Left hindlimb (tissue), 1 donor: ENCODE data around the gene HIRA.
"Not testable (repeated sequence)": the region's sequence is repeated elsewhere in the genome, so short reads cannot be mapped to it uniquely, and the experiment has no call there.

ENCODE experiments used
- DNase-seq: peaks from one replicate; pipeline ENCODE4 v3.0.0-alpha.2; 2018

The HIRA gene

GRCh38 chr22:19436444-19437161 is 5.1 kb upstream of the HIRA start:
- DNase-seq, result not testable (repeated sequence)

GRCh38 chr22:19434829-19435580 is 3.5 kb upstream of the HIRA start:
- no peak for DNase-seq

GRCh38 chr22:19434401-19434800 is 2.9 kb upstream of the HIRA start:
- no peak for DNase-seq

GRCh38 chr22:19432133-19432851 is 759 bp upstream of the HIRA start, which contains the start of gene MRPL40:
TSS of gene MRPL40 (plus strand) at chr22:19432545. CDS start at chr22:19432555, 10 bp downstream.
- peak; percentile 96 for DNase-seq

DNA sequence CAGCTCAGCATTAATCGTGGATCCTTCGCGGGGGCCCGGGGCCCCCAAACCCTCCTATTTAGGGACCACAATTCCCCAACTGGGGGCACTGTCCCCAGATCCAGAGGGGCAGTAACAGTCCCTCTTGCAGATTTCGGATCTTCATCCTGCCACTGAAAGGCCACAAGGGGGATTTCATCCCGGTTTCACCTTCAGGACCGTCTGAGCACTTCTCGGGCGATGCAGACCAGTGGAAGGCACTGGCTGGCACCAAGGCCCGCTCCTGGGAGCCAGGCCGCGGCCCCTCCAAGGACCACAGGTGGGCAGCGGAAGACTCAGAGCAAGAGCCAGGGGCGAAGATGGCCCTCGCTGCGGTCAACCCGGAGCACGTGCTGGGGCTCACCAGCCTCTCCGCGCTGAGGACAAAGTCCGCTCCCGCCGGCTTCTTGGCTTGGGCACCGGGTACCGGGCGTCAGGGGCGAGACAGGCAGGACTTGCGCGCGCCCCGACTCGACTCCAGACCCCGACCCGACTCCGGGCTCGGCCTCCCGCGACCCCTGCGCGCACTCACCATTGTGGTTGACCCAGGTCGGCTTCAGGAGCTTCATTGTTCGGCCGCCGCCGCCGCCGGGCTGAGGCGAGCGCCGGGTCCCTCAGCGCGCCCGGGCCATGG is 517 bp downstream of the HIRA start:
- peak; percentile 47 for DNase-seq

DNA sequence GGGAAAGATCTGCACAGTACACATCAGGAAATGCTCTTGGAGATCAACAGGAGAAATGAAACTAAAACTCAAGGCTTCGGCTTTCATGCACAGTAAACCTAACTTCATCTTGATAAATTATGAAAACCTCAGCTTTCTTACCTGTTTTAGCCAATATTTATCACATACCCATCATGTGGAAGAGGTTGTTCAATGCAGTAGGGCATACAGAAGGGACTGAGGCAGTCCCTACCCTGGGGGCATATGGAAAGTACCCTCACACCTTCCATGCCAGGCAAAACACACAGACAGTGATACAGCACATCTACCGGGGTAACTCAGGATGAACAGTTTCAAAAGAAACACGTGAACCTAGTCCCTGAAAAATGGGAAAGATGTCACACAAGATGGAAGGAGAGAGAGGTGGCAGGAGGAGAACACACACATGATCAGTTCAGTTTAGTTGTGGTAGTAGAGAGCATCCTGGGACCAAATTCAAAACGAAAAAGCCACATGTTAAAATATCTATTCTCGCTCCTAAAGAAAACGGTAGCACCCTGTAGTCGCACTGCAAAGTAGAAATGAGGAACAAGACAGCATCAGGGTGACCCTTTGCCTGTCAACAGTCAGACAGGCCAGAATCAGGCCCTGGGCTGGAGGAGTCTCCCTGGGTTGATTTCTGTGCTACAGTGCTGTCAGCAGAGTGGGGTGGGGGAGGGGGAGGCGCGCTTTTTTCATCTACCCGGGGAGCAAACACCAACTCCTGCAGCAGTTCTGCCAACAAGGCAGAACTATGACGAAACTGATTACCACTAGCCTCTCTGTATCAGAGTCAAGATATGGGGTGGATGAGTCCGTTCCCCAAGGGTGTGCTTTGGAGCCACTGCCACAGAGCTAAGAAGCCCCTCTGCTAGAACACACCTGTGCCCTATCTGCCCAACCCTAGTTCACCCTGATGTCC is 1.3 kb downstream of the HIRA start:
- DNase-seq, result no peak

DNA sequence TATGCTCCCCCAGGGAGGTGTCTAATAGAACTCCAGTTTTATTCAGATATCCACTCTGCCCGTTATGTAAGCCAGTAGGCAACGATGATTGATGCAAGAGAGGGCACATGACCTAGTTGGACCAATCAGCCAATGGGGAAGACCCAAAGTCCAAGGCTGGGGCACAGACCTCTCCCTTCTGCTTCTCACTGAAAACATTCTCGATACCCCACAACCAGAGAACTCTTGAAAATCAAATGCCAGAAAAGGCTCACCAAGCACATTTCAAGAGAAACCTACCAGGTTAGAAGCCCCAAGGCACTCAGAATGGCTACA is 7.4 kb downstream of the HIRA start:
- DNase-seq, result no peak

DNA sequence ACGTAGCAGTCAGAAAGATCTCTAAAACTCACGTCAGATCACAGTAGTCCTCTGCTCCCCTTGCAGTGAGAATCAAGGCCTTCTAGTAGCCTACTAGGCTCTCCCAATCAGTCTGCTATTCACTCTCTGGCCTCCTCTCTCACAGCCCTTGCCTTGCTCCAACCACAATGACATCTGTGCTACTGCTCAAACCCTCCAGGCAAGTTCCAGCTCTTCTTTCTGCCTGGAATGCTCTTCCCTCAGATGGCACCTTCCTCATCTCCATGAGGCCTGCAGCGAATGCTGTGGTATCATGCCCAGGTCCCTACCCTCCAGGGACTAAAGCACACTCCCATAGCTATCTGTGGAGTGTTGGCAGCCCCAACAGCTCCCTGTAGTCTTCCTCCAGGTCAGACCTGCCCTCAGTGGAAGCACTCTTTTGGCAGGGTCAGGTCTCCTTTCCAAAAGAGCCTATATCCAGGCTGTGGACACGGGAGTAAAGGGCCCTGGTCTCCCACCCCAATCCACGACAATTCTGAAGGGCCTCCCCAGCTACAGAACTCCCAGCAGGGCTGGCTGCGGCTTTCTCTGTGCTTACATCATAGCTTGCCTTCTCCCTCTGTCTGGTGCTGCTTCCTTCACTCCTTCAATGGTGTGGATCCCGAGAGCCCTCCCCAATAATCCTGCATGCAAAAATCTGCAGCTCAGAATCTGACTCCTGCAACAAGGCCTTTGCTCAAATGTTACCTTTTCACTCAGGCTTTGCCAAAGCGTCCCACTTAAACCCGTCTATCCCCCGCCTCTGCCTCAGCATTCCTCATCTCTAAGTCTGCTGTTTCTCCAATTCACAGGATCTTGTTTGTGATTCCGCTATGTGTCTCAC is 8.9 kb downstream of the HIRA start:
- no peak for DNase-seq

DNA sequence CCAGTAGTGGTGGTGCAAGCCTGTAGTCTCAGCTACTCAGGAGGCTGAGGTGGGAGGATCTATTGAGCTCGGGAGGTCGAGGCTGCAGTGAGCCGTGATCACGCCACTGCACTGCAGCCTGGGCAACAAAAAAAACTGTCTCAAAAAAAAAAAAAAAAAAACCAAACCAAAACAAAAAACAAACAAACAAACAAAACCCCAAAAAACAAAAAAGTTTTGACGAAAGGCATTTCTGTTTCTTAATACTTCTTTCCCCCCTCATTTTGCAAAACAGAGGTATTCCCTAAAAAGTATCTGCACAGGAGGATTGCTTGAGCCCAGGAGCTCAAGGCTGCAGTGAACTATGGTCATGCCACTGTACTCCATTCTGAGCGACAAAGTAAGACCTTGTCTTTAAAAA is 11.2 kb downstream of the HIRA start:
- no peak for DNase-seq

GRCh38 chr22:19419464-19420178 is 11.9 kb downstream of the HIRA start:
- no peak for DNase-seq

DNA sequence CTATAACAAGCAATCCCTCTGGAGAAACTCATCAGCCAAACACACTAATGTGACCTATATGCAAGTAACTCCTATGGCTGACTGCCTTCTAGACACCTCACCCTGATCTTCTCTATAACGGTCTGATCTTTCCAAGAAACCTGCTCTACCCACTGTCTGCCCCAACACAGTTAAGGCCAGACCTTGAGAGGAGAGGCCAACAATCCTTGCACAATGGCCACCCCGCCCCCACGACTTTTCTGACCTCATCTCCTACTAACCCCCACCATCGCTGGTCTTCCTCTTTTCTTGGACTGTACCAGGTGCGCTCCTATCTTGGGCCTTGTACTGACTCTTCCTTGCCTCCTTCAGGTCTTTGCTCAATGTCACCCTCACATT is 12.5 kb downstream of the HIRA start:
- no peak for DNase-seq

DNA sequence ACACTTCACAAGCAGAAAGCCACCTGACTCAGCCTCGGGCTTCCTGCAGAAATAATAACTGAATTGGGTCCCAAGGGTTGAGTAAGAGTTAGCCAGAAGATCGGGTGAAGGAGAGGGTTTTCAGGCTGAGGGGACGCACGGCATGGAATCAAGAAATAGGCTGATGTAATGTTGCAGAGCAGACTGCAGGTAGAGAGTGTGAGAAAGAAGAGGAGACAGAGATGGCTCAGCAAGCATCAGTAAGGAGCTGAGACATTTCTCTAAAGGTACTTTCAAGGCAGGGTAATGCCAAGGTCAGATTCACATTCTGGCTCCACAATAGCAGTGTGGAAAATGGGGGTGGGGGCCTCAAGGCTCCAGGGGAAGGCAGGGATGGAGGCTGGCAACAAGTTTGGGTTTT is 18.6 kb downstream of the HIRA start:
- no peak for DNase-seq

DNA sequence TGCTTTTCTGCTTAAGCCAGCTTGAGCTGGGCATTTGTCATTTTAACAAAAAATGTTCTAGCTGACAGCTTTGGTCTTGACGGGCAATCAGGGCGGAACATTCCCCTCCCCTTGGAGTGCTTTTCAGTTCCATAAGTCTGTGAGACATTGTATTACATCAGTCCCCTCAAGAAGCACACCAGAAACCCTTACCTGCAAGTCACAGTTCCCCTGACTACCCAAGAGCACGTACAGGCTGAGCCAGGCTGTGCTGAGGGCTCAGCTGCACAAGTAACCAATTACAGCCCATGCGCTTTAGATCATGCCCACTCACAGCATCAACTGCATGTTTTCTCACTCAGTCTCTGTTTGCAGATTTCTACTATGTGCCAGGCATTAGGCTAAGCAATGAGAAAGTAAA is 19.1 kb downstream of the HIRA start:
- DNase-seq, result no peak

DNA sequence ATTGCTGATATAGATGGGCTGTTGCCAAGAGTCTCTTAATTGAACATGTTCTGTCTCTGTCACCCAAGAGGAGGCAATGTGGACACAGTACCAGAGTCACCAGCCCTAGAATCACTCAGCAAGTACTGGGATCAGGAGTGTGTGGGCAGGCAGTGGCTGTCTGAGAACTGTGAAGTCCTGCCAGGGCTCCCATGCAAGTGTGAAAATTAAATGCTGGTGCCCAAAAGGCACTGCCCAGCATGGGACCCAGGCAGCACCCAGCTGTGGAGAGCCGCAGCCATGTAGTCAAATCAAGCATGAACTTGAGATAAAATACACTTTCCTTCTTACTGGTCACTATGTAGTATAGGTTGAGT is 19.9 kb downstream of the HIRA start:
- DNase-seq, result no peak

DNA sequence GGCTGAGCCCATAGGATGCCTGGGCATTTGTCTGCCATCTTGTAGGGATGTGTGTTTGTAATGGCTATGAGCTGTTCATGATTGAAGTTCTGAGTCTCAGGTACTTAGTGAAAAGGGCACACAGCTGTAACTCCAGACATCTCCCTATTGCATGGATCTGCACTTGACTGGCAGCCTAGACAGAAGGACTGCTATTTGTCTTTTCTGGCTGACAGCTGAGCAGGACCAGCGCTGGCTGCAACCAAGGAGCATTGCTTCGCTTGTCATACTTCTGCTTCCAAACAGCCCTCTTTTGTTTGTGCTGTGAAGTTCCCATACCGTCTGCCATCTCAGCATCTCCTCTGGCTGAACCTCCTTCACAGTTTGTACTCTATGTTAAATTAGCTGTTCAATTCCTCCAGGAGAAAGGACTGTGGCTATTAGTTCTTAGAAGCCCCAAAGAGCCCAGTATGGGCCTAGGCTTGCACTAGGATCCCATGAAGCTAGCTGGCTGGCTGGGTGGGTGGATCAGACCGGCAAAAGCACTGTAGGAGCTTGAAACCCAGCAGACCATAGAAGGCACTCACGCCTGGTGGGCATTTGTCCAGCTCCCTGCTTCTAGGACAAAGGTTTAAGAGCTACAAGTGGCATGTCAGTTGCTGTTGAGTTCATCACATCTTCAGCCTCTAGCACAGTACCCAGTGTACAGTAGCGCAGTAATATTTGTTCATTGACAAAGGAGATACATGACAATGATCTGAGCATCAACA is 20.4 kb downstream of the HIRA start:
- DNase-seq, result no peak

GRCh38 chr22:19407649-19408606 is 23.6 kb downstream of the HIRA start:
- DNase-seq, result no peak

GRCh38 chr22:19406846-19407245 is 24.7 kb downstream of the HIRA start:
- DNase-seq, result no peak

GRCh38 chr22:19406281-19406811 is 25.2 kb downstream of the HIRA start:
- DNase-seq, result no peak
